ENCODE results near the gene TRPV3.

- TF ChIP-seq CTCF (IDR thresholded peaks at IDR 0.05) (no peak), EZH2phosphoT487 (IDR thresholded peaks at IDR 0.05) (no peak), EZH2 (IDR thresholded peaks at IDR 0.05) (no peak)
Measured at GRCh38 chr17:3557768-3558583, at the start of gene TRPV3.

Measured in neural progenitor cell (in vitro differentiated cells).